SKM-1 (cell line): Measurements from ENCODE around the gene KIN.
A peak's percentile ranks its signal among the peaks of the same experiment; 100 is the strongest.
"Not testable (repeated sequence)": the region's sequence is repeated elsewhere in the genome, so short reads cannot be mapped to it uniquely, and the experiment has no call there.

Experiments used
- DNase-seq: peaks from one replicate; lab custom pipeline; 2025; ENCODE audit not compliant: unreplicated experiment; lab: John Stamatoyannopoulos, UW

Gene KIN, protein sequence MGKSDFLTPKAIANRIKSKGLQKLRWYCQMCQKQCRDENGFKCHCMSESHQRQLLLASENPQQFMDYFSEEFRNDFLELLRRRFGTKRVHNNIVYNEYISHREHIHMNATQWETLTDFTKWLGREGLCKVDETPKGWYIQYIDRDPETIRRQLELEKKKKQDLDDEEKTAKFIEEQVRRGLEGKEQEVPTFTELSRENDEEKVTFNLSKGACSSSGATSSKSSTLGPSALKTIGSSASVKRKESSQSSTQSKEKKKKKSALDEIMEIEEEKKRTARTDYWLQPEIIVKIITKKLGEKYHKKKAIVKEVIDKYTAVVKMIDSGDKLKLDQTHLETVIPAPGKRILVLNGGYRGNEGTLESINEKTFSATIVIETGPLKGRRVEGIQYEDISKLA

DNA sequence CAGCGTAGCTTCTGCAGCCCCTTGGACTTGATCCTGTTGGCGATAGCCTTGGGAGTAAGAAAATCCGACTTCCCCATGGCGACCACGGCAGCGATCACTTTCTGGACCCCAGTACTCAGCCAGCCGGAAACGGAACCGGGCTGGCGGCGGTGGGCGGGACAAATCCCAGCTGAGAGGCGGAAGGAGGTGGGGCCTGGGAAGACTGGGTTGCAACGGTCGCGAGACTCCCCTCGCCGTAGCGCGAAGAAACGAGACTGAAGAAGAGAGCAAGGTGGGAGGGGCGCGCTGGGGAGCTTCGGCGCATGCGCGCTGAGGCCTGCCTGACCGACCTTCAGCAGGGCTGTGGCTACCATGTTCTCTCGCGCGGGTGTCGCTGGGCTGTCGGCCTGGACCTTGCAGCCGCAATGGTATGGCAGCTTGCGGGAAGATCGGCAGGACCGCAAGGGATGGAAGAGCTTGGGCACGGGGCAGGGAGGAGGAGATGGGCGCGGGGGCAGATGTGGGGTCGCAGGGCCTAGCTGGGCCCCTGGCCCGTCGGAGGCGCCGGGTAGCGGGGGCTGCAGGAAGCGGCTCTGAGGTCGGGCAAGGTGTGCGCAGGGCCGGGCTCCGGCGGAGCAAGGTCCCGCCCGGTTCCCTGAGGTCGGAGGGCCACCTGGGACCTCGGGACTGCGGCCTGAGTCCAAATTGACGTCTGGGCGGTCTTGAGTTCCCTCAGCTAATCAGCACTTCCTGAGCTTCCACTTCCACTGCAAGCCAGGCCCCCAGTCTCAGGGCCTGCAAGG is at the start of gene KIN, which contains the start of gene ATP5F1C:
KIN (minus strand) TSS at position 137 of the 782 bp plus-strand sequence; CDS start at position 77, 60 bp downstream.
ATP5F1C (plus strand) TSS at position 321 of the 782 bp plus-strand sequence; CDS start at position 352, 31 bp downstream.
- peak; percentile 74 for DNase-seq

DNA sequence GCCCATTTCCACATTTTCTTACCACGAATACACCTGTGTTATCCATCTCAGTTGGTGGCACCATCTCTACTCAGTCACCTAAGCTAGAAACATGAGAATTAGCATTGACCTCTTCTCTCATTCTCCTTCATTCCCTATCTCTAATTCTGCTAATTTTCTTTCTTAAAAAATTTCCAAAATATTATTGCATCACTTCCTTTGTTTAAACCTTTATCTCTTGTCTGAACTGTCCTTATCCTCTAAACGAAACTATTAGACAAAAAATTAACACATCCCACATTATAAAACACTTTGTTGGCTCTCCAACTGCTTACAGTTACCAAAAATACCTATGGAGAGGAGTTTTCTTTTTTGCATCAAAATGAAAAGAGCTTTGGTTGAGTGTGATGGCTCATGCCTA is 48.8 kb upstream of the KIN start:
- DNase-seq, result no peak

DNA sequence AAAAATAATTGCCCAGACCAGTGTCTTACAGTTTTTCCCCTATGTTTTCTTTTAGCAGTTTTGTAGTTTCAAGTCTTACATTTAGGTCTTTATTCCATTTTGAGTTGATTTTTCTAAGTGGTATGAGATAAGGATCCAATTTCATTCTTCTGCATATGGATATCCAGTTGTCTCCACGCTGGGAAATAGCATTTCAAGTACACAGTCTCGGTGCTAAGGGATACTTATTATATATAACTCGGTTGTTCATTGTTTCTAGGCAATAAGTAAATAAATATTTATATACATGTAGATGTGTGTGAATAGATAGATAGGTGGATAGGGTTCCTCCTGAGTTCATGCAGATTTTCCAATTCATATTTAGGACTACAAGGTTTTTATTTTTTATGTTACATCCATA is 46.5 kb upstream of the KIN start:
- DNase-seq, result no peak

DNA sequence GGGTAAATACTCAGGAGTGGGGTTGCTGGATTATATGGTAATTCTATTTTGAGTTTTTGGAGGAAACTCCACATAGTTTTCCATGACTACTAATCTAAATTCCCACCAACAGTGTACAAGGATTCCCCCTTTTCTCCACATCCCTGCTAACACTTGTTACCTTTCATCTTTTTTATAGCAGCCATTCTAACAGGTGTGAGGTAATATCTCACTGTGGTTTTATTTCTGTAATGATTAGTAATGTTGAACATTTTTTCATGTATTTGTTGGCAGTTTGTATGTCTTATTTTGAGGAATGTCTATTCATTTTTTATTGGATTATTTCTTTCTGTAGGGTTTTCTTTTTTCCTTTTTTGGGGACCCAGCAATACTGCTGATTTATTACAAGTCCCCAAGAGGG is 45.4 kb upstream of the KIN start:
- no peak for DNase-seq

DNA sequence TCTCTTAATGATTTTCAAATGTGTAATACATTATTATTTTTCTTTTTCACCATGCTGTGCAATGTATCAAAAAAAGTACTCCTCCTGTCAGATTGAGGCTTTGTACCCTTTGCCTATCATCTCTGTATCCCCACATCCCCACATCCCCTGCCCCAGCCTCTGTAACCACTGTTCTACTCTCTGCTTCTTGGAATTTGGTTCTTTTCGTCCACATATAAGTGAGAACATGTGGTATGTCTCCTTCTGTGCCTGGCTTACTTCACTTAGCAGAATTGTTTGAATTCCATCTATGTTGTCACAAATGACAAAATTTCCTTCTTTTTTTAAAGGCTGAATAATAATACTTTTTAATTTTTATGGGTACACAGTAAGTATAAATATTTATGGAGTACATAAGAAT is 44.3 kb upstream of the KIN start:
- no peak for DNase-seq

DNA sequence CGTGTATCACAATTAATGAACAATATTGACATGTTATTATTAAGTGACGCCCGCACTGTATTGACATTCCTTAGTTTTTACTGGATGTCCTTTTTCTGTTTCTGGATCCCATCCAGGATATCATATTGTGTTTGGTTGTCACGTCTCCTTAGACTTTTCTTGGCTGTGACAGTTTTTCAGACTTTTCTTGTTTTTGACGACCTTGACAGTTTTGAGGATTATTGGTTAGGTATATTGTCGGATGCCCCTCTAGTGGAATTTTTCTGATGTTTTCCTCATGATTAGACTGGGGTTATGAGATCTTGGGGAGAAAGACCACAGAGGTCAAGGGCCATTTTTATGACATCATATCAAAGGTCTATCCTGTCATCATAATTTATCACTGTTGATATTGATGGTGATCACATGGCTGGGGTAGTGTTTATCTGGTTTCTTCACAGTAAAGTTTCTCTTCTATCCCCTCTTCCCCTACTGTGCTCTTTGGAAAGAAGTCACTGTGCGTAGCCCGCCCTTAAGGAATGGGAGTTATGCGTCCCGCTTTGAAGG is 41.6 kb upstream of the KIN start:
- no peak for DNase-seq

DNA sequence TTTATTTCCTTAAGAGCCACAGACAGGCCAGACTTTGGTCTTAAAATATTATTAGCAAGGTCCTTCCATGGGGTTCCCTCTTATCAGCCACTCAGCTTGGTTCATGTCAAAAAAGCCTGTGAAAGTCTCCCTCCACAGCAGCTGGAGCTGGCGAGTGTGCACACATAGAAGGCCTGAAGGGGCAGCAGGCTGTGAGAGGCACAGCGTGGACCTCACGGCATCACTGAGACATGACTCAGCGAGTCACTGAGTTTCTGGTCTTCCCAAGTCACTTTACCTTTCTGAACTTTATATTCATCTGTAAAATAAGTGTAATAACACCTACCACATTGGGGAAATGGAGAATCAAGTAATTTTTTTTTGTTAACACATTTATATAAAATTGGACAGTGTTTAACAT is 39.2 kb upstream of the KIN start:
- DNase-seq, result no peak

DNA sequence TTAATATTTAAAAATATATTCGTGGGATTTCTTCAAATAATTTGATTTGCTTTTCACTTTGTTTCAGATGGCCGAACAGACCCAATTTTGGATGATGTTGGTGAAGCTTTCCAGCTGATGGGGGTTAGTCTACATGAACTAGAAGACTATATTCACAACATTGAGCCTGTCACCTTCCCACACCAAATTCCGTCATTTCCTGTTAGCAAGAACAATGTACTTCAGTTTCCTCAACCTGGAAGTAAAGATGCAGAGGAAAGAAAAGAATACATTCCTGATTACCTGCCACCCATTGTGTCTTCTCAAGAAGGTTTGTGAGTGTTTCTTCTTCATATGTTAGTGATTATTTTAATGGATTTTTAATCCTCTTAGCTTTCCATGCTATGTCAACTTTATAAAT is 36.5 kb upstream of the KIN start:
- no peak for DNase-seq

DNA sequence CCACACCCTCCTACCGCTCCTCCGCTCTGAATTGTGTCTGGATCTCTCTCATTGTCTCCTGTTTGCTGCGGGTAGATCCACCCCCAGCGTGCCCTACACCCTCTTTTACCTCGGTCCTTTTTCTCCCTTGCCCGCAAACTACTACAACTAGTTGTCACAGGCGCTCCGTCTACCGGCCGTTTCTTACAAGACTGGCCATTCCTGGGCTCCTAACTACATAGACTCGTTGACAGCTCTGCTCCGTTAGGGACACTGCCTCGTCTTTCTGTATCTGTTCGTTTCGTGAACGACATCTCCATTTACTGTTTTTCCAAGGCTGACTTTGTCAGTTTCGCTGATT is 31.3 kb upstream of the KIN start:
- DNase-seq, result peak; percentile 6

DNA sequence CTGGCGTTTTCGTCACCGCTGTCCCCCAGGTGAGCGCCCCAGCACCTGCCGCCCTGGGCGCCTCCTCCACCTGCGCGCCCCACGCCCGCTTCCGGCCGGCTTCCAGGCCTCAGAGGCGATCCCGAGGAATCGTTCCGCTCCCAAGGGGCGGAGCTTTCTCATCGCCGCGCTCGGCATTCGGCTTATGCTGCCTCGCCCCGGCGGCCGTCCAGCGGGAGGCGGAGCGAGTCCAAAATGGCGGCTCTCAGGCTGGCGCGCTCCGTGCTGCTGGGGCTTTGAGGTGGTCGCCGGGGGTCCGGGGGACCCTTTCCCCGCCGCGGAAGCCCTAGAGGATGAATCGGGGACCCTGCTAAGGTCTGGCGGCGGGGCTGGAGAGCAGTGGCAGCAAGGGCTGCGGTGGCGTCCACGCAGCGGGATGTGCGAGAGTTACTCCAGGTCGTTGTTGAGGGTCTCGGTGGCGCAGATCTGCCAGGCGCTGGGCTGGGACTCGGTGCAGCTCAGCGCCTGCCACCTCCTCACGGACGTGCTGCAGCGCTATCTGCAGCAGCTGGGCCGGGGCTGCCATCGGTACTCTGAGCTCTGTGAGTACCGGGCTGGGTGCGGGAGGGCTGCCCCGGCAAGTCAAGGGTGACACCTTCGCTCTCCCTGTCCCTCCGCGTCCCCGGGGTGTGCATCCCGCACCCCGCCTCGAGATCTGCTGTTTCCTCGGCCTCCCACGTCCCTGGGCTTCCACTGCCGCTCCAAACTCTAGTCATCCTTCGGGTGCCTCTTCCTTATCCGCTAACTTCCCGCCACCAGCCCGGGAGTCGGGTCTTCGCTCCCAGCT is 30.7 kb upstream of the KIN start, which contains the start of gene TAF3:
TAF3 (plus strand) TSS at position 211 of the 826 bp plus-strand sequence; CDS start at position 416, 205 bp downstream.
- DNase-seq, result peak; percentile 14

DNA sequence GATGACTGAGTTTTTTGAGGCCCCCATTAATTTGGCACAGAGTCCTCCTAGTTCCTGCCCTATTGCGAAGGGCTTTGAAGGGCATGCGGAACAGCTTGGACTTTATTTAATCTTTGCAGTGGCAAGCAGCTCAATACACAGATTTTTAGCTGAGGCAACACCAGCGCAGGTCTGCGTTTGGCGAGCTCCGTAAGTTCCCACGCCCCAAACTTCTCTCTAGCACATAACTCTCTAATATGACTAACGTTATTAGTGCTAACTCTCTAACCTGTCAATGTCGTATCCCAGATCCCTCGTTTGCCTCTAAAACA is 30.1 kb upstream of the KIN start:
- no peak for DNase-seq

DNA sequence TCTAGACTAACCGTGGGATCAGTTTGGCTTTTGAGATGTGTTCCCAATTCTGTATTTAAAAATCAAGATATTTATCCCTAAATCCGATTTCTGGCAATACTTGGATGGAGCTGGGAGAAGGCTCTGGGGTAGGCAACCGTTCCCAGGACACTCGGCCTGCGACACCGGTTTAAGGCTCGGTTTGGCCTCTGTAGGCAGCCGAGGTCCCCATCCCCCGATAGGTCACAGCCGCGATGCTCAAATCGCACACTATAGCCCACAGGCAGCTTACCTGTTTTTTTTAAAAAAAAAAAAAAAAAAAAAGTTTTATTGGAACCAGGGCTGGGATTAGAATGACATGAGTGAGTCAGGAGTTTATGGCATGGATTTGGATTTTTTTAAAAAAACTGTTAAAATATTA is 29.8 kb upstream of the KIN start:
- DNase-seq, result no peak

DNA sequence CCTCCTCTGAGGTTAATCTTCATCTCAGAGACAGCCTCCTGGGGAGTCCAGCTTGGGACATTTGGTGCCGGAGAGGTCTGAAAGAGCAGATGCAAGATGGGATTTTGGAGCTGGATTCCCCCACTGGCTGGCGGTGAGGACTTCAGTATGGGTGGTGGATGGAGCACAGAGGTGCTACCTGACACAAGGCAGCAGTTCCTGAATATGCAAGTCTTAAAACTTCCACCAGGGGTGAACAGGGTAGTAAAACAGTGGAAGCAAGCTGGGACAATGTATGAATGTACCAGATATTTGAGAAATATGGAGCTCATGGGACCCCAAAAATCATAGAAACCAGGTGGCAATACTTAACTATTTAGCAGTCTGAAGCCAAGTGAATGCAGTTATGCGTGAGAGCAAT is 25.7 kb upstream of the KIN start:
- no peak for DNase-seq

DNA sequence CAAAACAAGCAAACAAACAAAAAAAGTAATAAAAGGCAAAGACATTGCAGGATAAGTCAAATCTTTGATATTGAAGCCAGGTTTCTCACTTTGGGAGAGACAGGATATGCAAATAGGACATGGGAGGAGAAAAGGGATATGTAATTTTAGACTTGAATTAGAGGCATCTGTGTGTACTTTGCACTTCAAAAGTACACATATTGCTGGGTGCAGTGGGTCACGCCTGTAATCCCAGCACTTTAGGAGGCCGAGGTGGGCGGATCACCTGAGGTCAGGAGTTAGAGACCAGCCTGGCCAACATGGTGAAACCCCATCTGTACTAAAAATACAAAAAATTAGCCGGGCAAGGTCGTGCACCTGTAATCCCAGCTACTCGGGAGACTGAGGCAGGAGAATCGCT is 23.9 kb upstream of the KIN start:
- not testable (repeated sequence) for DNase-seq

DNA sequence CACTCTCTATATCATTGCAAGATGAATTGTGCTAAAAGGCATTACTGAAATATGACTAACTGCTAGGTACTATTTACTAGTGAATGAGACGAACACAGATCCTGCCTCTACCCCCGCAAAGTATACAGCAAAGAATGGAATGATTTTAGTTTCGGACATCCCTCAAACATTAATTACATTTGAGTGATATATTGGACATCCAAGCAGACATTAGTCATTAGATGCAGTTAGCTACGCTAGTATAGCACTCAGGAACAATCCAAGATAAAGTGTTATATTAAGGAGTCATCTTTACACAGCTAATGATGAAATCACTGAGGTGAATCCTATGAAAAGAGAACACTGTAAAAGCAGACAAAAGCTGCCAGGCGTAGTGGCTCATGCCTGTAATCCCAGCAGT is 23.2 kb upstream of the KIN start:
- DNase-seq, result no peak

DNA sequence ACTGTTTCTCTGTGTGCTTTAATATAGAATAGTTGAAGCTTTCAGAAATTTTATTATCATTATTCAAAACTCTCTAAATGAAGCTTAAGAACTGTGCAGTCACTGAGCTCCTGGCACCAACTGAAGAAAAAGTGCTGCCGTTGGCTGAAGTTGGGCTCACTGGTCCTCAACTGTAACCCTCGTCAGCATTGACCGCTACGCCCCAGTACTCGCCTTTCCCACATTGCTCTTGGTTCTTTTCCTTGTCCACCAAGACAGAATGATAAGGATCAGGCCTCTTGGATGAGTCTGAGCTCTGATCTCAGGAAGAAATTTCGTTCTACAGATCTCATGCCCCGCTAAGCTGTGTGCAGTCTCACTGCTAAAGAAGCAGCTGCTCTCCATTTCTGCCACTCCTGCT is 22.6 kb upstream of the KIN start:
- no peak for DNase-seq

DNA sequence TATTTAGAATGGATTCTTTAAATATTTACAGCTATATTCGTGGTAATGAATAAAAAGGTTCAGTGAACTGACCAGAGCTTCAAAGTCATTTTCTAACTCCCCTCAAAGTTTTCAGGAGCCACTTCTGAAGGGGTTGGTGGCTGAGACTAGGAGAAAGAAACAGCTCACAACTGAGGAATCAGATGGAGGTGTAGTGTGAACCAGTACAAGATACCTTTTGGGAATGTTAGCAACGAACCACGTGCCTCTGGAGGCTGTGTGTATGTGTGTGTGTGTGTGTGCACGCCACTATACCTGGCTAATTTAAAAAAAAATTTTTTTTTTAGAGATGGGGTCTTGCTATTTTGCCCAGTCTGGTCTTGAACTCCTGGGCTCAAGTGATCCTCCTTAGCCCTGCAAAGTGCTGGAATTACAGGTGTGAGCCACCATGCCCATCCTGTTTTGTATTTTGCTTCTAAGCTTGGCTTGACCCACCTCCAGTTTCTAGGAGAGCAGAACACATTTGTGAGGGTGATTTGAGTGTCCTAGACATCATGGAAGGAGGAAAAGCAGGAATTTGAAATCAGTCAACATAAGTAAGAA is 21.0 kb upstream of the KIN start:
- no peak for DNase-seq

DNA sequence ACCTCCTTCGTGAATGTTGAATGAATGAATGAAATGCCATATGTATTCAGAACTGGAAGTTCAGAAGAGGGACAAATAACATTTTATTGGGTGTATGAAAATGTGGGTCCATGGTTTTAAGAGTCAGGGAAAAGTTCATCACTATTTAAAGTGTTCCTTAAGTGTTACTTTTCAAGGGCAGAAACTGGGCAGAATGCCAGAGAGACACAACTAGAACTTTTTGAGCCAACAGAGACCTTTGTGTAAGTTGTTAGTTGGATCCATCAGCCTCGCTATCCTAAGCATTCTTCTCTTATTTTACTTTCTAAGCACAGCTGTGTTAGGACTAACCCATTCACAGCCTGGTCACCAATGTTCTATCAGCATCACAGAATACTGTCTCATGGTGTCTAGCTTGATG is 16.9 kb upstream of the KIN start:
- no peak for DNase-seq

DNA sequence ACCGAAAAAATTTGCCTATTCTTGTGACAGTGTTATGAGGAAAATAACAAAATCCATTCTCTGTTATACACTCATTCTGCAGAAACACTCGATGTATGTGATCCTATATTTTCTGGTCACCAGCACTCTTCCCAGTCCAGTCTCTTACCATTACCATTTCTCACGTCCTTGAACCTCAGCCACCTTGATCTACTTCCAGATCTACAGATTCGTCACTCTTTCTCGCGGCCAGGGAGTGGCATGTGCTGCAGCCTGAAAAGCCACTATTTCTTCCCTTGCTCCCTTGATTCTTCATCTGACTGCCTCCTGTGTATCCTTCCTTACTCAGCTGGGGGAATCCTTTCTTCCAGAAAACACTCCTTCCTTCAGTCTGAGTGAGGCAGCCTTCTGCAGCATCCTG is 16.4 kb upstream of the KIN start:
- no peak for DNase-seq

DNA sequence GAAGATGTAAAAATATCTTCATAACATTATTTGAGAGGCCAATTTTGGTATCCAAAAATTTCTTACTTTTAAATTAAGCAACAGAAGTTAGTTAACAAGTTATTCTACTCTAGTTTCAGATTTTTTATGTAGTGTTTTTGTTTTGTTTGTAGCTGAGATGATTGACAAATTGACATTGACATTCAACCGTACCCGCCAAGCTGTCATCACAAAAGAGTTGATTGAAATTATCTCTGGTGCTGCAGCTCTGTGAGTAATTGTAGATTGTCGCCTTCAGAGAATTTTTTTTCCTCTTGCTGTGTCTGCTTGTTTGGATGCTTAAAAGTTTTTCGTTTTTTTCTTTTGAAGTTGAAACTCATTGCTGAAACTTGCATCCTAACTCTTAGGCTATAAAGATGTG is 14.8 kb upstream of the KIN start:
- no peak for DNase-seq

DNA sequence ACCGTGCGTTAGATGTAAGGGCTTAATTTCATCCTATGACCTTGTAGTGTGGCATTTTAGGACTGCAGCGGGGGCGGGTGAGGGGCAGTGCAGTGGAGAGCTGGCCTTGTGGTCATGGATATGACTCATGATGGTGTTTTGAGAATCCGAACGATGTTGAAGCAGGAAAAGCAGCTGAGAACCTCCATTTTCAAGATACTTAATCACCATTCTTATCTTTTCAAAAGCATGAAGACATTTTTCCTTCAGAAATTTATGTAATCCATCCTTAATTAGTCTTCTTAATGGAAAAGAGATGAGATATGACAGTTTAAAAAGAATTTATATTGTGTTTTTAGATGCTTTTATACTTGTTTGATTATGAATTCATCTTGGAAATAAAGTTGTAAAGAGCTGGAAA is 9.8 kb upstream of the KIN start:
- DNase-seq, result no peak
